Ramos (cell line): Measurements from ENCODE around the gene BCHE.

Source experiments
- in situ Hi-C: fragments of 300-500 bp; cut with MboI; formaldehyde crosslinking; loops from one replicate; pipeline ENCODE4 v1.14.3; 2022; ENCODE audit warnings: low sequenced_read_pairs; ENCODE audit not compliant: unreplicated experiment

The BCHE gene

GRCh38 chr3:165754219-165755007 lies 82.8 kb downstream of the BCHE start:
- in situ Hi-C loops, result no loop called here

GRCh38 chr3:165753560-165753959 lies 83.7 kb downstream of the BCHE start:
- in situ Hi-C loops, result no loop called here

- in situ Hi-C loops, result no loop called here
Measured at GRCh38 chr3:165751637-165752036, 85.6 kb downstream of the BCHE start.

- in situ Hi-C loops, result no loop called here
Measured at GRCh38 chr3:165749821-165750220, 87.4 kb downstream of the BCHE start.

GRCh38 chr3:165749241-165749640 lies 88.0 kb downstream of the BCHE start:
- in situ Hi-C loops, result no loop called here

- in situ Hi-C loops, result no loop called here
Measured at GRCh38 chr3:165748094-165748493, 89.1 kb downstream of the BCHE start.

GRCh38 chr3:165746874-165747273 lies 90.3 kb downstream of the BCHE start:
- in situ Hi-C loops, result no loop called here

- in situ Hi-C loops, result no loop called here
Measured at GRCh38 chr3:165744025-165744424, 93.2 kb downstream of the BCHE start.

- in situ Hi-C loops, result no loop called here
Measured at GRCh38 chr3:165742351-165742750, 94.9 kb downstream of the BCHE start.

- in situ Hi-C loops, result no loop called here
Measured at GRCh38 chr3:165729756-165730155, 107.5 kb downstream of the BCHE start.

- in situ Hi-C loops, result no loop called here
Measured at GRCh38 chr3:165728924-165729323, 108.3 kb downstream of the BCHE start.

GRCh38 chr3:165725296-165725695 lies 111.9 kb downstream of the BCHE start:
- in situ Hi-C loops, result no loop called here
